Psoas muscle (tissue), 8 donors: ENCODE data around the gene MAN1B1. TPM values are rescaled to one million over a fixed set of nuclear protein-coding genes. Genes with fewer than 3 reads are reported as not detected.

Source experiments
- ATAC-seq, 4 donors: fragments of 200-7000 bp; cut with Tn5 transposase; one replicate each; pipeline ENCODE4 v1.9.1; 2020; ENCODE audit warnings: moderate library complexity in 3 of 4, mild to moderate bottlenecking in 2 of 4
- DNase-seq, 2 donors: peaks; one replicate each; pipeline ENCODE4 v3.0.0-alpha.2; 2020
- H3K27ac ChIP-seq: fragments of 200-600 bp; one replicate; pipeline ENCODE4 v1.8.0; 2022
- H3K27me3 ChIP-seq, 3 donors: fragments of 200-600 bp in 1 of 3; one replicate each; pipeline versions ENCODE4 v1.6.1 to v1.8.0; 2013 to 2022; ENCODE audit warnings: low read length in 2 of 3, mild to moderate bottlenecking in 2 of 3, moderate library complexity in 1 of 3; ENCODE audit not compliant: insufficient read depth in 3 of 3
- H3K36me3 ChIP-seq, 2 donors: fragments of 200-600 bp in 1 of 2; one replicate each; pipeline versions ENCODE4 v1.6.1 to v1.8.0; 2013 to 2022; ENCODE audit warnings: low read depth in 1 of 2, mild to moderate bottlenecking in 1 of 2, moderate library complexity in 1 of 2; ENCODE audit not compliant: insufficient read depth in 1 of 2
- H3K4me1 ChIP-seq: fragments of 200-600 bp; one replicate; pipeline ENCODE4 v1.8.0; 2022
- H3K4me3 ChIP-seq: fragments of 200-600 bp; one replicate; pipeline ENCODE4 v1.8.0; 2022; ENCODE audit warnings: mild to moderate bottlenecking
- H3K9me3 ChIP-seq: fragments of 200-600 bp; one replicate; pipeline ENCODE4 v1.8.0; 2022
- WGBS, 3 donors: extraction: QIAGEN DNeasy Blood & Tissue Kit; methylation state at CpG; one replicate each; pipeline versions ENCODE4 v1.1.6 to v1.1.7; 2013; 5-methylcytosine and 5-hydroxymethylcytosine counted together
- intact Hi-C, 2 donors: fragments of 100-400 bp; cut with DNase I; formaldehyde crosslinking; loops; one replicate each; pipeline versions ENCODE4 v1.11.0 to v1.14.2; 2022
- polyA plus RNA-seq, 3 donors: library from polyadenylated mRNA; stranded (reverse); fragments of 200-250 nt; gene quantifications; one replicate each; pipeline ENCODE4 v1.2.3, GENCODE V29; 2013
- total RNA-seq, 4 donors: library from RNA; stranded (reverse); fragmentation: NEBNext Ultra II Directional in 2 of 4; extraction: Animal tissue kit (Norgen Biotek cat#: 25700) in 2 of 4; gene quantifications; one replicate each; pipeline versions ENCODE4 v1.2.1 to v1.2.4, GENCODE V29; 2021 to 2023
- TF ChIP-seq, protein P1 (sequence below): fragments of 200-600 bp; IDR thresholded peaks from one replicate; pipeline ENCODE4 v1.8.0; 2022; ENCODE audit warnings: antibody characterized with exemption
- donor health status: healthy with polysubstance abuse.
- donor health status: DM: no; HTN: no; CAD: no; lungs with moderate emphysema.
- donor health status: Bipolar disorder and iron deficiency.
- donor health status: healthy.
- donor health status: DM: yes; HTN: yes; CAD: no.
- donor health status: DM: no; HTN: no; CAD: no.
- donor health status: DM: no; HTN: no; CAD: no.
- donor health status: DM: yes; HTN: yes; CAD: no.

MAN1B1 gene
- total and polyA plus RNA-seq, 7 donors, result 13.1 to 24.4 (median 14.6) TPM

DNA sequence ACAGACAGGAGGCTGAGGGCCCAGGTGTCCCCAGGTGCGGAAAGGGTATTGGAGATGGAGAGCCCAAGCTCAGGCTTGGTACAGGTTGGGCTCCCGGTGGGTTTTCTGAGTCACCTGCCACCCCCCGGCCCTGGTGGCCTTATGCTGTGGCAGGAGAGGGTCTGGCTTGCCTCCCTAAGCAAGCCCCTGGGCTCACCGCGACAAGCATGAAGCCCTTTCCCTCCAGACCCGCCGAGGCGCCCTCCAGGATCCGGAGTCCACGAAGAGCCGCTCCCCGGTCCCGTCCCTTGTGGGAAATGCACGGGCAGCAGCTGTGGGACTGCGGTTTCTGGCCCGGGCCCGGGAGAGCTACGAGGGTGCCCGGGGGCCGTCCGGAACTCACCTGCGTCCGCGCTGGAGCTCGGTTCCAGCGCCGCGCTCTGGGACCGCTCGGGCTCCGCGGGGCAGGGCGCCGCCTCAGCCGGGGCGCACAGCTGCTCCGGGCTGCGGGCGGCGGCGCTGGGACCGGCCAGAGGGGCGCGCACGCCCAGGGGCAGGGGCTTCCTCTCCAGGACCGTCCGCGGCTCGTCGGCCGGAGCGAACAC is 17.2 kb upstream of the MAN1B1 start:
- peaks cover 4% of the 10 kb centered on the region for H3K4me1 ChIP-seq
- peaks cover 0 to 10% (median 5%) of the 10 kb centered on the region in 3 donors for H3K27me3 ChIP-seq
- no peak for ATAC-seq
- peak in 1 of 2 donors; percentile 12 for DNase-seq
- no peak overlapping the region for H3K27ac ChIP-seq
- no peaks in the 10 kb centered on the region for H3K9me3 ChIP-seq
- TF ChIP-seq, protein P1, sequence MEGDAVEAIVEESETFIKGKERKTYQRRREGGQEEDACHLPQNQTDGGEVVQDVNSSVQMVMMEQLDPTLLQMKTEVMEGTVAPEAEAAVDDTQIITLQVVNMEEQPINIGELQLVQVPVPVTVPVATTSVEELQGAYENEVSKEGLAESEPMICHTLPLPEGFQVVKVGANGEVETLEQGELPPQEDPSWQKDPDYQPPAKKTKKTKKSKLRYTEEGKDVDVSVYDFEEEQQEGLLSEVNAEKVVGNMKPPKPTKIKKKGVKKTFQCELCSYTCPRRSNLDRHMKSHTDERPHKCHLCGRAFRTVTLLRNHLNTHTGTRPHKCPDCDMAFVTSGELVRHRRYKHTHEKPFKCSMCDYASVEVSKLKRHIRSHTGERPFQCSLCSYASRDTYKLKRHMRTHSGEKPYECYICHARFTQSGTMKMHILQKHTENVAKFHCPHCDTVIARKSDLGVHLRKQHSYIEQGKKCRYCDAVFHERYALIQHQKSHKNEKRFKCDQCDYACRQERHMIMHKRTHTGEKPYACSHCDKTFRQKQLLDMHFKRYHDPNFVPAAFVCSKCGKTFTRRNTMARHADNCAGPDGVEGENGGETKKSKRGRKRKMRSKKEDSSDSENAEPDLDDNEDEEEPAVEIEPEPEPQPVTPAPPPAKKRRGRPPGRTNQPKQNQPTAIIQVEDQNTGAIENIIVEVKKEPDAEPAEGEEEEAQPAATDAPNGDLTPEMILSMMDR, result no peak
- intact Hi-C loops, result loop anchor here (10.0 kb wide), 1 partner anchor 285 kb away; no protein-coding TSS in a partner anchor
- 5 to 9% (median 6%) methylated on average over 30 to 52 of the region's 52 CpGs for WGBS, 3 donors
- no peak overlapping the region for H3K4me3 ChIP-seq
- no peaks in the 10 kb centered on the region for H3K36me3 ChIP-seq

DNA sequence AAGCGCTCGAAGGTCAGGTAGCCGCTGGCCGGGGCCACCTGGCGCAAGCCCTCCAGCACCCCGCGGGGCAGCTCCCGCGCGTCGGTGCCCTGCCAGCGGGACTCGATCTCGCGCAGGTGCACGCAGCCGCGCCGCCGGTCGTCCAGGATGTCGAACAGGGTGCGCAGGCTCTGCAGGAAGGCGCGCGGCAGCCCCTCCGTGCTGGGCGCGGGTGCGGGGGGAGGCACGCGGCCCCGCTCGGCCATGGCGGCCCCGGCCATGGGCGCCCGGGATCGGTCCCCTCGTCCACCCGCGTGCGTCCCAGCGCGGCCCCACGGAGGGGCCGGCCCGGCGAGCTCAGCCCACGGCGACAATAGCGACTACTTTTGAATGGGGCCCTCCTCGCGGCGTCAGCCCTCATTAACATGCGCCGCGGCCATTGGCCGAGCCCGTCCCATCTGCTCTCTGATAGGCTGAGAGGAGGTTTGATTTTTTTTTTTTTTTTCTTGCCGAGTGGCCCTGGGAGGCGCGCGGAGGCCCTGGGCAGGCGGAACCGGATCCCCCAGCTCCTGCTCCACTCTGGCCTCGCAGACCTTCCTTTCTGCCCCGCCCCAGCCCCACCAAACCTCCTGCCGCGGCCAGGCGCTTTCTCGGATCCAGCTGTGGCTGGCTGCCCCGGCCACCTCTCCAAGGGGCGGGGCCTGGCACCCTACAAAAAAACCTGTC is 16.4 kb upstream of the MAN1B1 start, which contains the start of gene SAPCD2:
TSS of gene SAPCD2 (minus strand) at position 357 of the 705 bp plus-strand sequence. CDS start at position 260, 97 bp downstream.
- peak; percentile 87 to 92 for DNase-seq
- H3K27me3 ChIP-seq, result peaks cover 0 to 10% (median 5%) of the 10 kb centered on the region in 3 donors
- intact Hi-C loops, result no loop called here
- no peaks in the 10 kb centered on the region for H3K9me3 ChIP-seq
- H3K27ac ChIP-seq, result peak within 1 kb of the TSS; percentile 46
- peak within 1 kb of the TSS; percentile 58 for H3K4me3 ChIP-seq
- peaks cover 4% of the 10 kb centered on the region for H3K4me1 ChIP-seq
- TF ChIP-seq, protein P1, result no peak
- WGBS, 3 donors, result 0 to 1% (median 0%) methylated on average over 40 to 74 of the region's 74 CpGs
- ATAC-seq, result peak; percentile 91 to 97 (median 94)
- no peaks in the 10 kb centered on the region for H3K36me3 ChIP-seq

DNA sequence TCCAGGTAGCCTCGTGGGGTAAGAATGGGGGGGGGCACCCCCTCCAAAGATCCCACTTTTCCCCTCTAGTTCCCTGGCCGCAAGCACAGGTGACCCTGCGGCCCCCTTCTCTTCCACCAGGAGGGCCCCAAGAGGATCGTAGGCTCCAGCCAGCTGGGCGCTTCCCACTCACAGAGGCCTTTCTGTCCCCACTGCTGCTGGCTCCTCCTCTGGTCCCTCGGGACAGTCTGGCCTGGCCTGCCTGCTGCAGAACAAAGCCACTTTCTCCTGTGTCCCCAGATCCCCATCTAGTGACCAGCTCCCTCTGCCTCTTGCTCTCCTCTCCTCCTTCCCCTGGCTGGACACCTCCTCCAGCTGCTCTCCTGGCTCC is 15.9 kb upstream of the MAN1B1 start:
- 13 to 17% (median 15%) methylated on average over 4 to 6 of the region's 6 CpGs for WGBS, 3 donors
- DNase-seq, result peak in 1 of 2 donors; percentile 25
- peaks cover 4% of the 10 kb centered on the region for H3K4me1 ChIP-seq

DNA sequence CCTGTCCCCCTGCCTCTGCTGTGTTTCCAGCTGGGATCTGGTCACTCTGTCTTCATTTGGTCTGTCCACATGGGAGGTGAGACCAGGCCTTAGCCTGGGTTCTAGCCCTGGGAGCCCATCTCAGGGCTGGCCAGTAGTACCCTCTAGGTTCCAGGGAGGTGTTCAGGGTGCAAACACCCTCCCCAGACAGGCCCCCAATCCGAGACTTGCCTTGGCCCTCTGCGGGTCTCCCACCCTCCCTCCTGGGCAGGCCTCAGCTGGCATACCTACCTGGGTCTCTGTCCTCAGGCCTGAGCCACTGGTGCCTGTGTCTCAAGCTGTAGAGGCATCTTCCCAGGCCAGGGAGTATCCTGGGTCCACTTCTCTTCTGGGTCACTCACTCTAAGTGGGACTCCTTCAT is 15.5 kb upstream of the MAN1B1 start:
- TF ChIP-seq, protein P1, result no peak
- peaks cover 4% of the 10 kb centered on the region for H3K4me1 ChIP-seq
- peak in 1 of 2 donors; percentile 7 for DNase-seq
- peaks cover 0 to 10% (median 5%) of the 10 kb centered on the region in 3 donors for H3K27me3 ChIP-seq
- 68 to 86% (median 85%) methylated on average over 2 of the region's 2 CpGs for WGBS, 3 donors
- H3K4me3 ChIP-seq, result peak overlapping the region; percentile 58
- no peak overlapping the region for H3K27ac ChIP-seq
- peak in 2 of 4 donors; percentile 0 to 5 for ATAC-seq
- intact Hi-C loops, result no loop called here
- no peaks in the 10 kb centered on the region for H3K9me3 ChIP-seq
- no peaks in the 10 kb centered on the region for H3K36me3 ChIP-seq

More for the DNA sequence above, 15.9 kb upstream of the MAN1B1 start:
- Histone ChIP-seq H3K27ac (peak overlapping the region; percentile 46), H3K36me3 (no peaks in the 10 kb centered on the region), H3K9me3 (no peaks in the 10 kb centered on the region), H3K27me3 (peaks cover 0 to 10% (median 5%) of the 10 kb centered on the region in 3 donors), H3K4me3 (peak overlapping the region; percentile 58)
- intact Hi-C loops, result no loop called here
- TF ChIP-seq, protein P1, result peak; percentile 21
- peak; percentile 12 to 43 (median 28) for ATAC-seq
